Medulla oblongata (tissue), 1 donor: Measurements from ENCODE around the gene NRXN2.

Experiments
- DNase-seq: peaks from one replicate; pipeline ENCODE4 v3.0.0-alpha.2; 2015; ENCODE audit errors: extremely low spot score

The NRXN2 gene

GRCh38 chr11:64759131-64759721 is 36.2 kb upstream of the NRXN2 start:
- no peak for DNase-seq

- DNase-seq: no peak
These were observed 35.5 kb upstream of the NRXN2 start for GRCh38 chr11:64758330-64759079.

- no peak for DNase-seq
These were observed 34.7 kb upstream of the NRXN2 start for GRCh38 chr11:64757549-64758329.

DNA sequence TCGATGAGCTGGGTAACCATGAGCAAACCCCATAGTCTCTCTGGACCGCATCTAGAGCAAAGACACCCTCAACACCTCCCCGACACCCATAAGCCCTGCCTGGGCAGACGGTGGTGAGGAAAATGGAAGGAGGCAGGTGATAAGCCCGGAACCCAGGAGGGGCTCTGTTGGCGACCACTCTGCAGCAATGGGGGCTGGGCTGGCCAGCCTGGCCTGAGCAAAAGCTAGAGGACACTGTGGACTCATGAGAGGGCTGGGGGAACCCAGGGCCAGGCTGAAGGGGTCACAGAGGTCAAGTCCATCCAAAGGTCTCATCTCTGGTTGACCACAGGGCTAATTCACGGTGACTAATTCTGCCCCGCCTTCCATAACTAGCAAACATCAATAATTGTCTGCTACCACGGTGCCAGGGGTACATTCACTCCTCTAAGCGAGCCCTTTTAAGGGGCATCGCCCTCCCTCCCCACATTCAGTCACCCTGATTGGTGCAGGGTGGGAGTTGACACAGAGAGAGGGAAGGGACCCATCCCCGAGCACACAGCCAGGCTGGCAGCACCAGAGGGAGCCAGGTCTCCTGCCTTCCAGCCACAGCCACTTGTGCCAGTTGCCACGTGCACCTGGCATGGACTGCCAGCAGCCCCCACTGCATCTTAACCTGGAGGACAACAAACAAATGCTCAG is 32.8 kb upstream of the NRXN2 start:
- no peak for DNase-seq

DNA sequence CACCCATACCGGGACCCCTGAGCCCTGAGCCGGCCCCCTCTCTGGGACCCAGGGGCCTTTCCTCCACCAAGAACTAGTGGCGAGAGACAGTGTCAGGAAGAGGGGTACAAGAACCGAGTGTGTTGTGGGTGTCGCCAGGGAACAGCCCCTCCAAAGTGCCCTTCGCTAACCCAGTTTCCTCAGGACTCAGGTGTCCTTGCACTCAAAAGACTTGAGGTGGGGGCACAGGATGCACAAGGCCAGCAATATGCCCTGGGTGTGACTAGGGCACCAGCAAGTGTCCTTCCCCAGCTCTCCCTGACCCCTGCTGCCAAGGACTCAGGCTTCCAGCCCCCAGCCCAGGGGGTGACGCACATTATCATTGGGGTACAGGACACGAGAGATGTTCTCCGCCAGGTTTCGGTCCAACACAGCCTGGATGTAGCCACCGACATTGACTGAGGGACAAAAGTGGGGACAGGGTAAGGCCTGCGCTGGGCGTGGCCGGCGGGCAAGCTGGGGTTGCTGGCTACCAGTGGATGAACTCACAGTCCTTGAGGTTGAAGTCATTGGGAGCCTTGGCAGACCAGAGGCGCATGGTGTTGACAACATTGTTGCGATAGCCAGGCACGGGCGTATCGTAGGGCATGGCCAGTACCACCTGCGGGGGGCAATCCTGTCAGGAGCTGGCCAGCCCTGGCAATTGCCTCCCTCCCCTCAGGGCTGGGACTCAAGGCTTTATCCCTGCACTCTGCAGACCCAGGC is 32.1 kb upstream of the NRXN2 start:
- no peak for DNase-seq

GRCh38 chr11:64754124-64754918 is 31.3 kb upstream of the NRXN2 start:
- no peak for DNase-seq

GRCh38 chr11:64753380-64754123 is 30.6 kb upstream of the NRXN2 start:
- no peak for DNase-seq

DNA sequence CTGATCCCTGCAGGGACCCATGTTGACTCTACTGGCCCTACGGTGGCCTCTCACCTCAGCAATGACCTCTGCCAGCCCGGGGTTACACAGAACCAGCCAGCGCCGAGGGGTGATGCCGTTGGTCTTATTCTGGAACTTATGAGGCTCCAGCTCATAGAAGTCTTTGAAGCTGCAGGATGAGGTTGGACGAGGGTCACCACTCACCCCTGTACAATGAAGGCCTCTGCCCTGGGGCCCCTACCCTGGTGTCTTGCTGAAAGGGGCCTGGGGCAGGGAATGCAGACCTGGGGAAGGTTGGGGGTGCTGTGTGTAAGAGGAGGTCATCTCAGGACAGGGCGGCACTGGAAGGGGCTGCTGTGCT is 30.0 kb upstream of the NRXN2 start:
- no peak for DNase-seq

- DNase-seq: no peak
These were observed 29.4 kb upstream of the NRXN2 start for GRCh38 chr11:64752175-64752970.

- DNase-seq: no peak
These were observed 28.6 kb upstream of the NRXN2 start for GRCh38 chr11:64751580-64751979.

DNA sequence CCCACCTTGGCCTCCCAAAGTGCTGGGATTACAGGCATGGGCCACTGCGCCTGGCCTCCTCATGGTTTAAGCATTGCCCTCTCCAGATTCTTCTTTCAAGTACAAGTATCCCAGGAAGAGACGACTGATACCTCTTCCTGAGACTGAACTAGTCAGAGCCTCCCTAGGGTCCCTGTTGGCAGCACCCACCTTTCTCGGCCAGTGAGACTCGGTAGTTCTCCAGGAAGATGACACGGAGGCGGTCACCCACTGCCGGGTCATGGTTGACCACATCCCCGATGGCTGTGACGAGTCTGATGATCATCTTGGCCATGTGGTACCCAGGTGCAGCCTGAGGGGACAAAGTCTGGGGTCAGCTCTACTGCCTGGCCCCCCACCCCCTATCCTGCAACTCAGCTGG is 28.1 kb upstream of the NRXN2 start:
- no peak for DNase-seq

GRCh38 chr11:64750361-64751054 is 27.5 kb upstream of the NRXN2 start:
- no peak for DNase-seq

GRCh38 chr11:64747961-64748665 is 25.1 kb upstream of the NRXN2 start:
- no peak for DNase-seq

DNA sequence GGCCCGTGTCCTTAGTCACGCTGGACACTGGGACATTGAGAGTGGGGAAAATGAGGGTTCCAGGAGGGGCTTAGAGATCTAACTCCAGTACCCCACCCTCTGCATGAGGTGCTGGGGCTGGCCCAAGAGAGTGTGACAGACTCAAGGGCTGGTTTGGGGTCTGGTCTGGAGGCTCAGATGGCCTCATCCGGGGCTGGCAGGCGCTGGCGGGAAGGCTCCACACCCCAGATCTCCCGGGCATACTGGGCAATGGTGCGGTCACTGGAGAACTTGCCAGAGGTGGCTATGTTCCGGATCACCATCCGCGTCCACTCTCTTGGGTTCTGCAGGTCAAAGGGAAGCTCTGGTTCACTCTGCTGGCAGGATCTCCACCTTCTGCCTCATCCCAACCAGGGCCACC is 23.5 kb upstream of the NRXN2 start:
- DNase-seq: no peak

DNA sequence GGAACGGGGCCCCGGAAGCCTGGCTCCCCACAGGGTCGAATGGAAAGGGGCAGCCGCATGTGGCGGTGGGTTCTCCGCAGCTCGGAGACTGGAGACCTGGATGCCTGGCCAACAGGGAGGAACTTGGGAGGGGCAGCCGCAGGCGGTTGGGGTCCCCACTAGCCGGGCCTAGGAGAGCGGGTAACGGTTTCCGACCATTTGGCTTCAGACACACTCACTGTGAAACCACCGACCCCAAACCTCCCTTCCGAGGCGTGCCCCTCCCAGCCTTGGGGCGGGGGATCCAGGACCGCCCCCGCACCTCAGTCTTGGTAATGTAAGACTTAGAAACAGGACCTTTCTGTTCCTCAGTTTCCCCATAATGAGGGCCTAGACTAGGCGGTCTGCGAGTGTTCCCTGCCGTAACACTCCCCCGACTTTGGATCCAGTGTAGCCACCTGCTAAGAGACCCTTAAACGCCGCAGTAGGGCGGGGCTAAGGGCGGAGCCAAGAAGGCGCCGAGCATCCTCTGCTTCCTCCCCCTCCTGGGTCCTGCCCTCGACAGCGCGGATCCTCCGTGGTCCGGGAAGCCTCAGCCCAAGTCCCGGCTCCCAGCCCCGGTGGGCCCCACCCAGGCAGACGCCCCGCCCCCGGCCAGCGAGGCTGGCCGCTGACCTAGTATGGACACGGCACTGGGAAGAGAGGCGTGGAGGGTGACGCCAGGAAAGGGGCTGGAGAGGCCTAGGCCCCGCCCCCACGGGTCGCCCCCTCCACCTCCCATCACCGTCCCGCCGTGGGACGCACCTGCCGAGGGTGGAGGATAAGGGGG is 22.7 kb upstream of the NRXN2 start:
- peak; percentile 54 for DNase-seq

GRCh38 chr11:64745189-64745520 is 22.2 kb upstream of the NRXN2 start:
- DNase-seq: no peak

DNA sequence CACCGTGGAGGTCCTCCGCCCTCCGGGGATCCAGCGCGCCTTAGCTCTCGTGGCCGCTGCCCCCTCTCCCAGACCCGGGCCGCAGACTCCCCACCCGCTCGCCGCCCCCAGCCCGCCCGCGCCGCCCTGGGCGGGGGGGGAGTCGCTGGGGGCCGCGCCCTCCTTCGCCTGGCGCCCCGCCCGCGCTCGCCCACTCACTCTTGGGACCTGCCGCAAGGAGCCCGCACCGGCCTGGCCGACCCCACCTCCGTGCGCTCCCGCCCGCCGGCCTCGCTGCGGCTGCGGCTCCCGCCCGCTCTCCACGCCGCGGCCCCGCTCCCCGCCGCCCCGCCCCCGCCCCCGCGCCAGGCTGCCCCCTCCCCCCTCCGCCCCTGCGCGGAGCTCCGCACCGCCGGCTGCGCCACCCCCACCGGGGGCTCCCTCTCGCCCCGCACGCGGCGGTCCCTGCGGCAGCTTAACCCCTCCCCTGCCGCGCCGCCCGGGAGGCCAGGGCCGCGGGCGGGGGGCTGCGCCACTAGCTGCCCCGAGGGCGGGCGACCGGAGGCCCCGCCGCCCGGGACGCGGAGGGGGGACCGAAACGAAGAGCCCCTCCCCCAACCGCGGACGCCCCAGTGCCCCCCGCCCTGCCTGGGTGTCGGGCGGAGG is 21.7 kb upstream of the NRXN2 start:
- no peak for DNase-seq
